ENCODE results near the gene BRCC3. TPM values are rescaled to one million over a fixed set of nuclear protein-coding genes. Genes with fewer than 3 reads are reported as not detected.
A peak's percentile ranks its signal among the peaks of the same experiment; 100 is the strongest.

Gene BRCC3
- total and polyA plus RNA-seq, 2 of the 13 experiments (the other 11 are each of a cell fraction or from before 2014, with no cell fraction given), result 19.8 to 24.3 TPM

GRCh38 chrX:155026420-155026726 is 44.9 kb upstream of the BRCC3 start:
- ChIA-PET CTCF (ENCODE audit: low intra/inter-chr PET ratio, low total read pairs) (no interaction called here), POLR2A (interaction anchor here (1.1 to 1.4 kb wide), 5 partner anchors 19 to 190 kb away, joined by 4 to 15 read pairs (median 7); partner anchors contain the start of gene VBP1)
- H3K9ac ChIP-seq (ENCODE audit: insufficient read depth, low read depth, low read length), result peak overlapping the region; percentile 89; the same call in 1 of the 2 replicates
- H3K4me2 ChIP-seq (ENCODE audit: low read depth, low read length), result peak overlapping the region; percentile 49
- no peaks in the 10 kb centered on the region for H3K36me3 ChIP-seq (replicated peaks in 1 of 2; ENCODE audit: control insufficient read depth in 1 of 2, insufficient read depth in 2 of 2, low read length in 2 of 2)
- H3K4me3 ChIP-seq (replicated peaks in 1 of 3; ENCODE audit: insufficient read depth in 1 of 3, low read depth in 2 of 3, low read length in 3 of 3), result peak overlapping the region; percentile 40 to 63 (median 47); a peak in 4 of 6 replicates
- no peaks in the 10 kb centered on the region for H3K9me3 ChIP-seq (ENCODE audit: low read length)
- 0% methylated on average over 4 of the region's 16 CpGs for WGBS (ENCODE audit: low lambda C conversion rate)
- H3K79me2 ChIP-seq (ENCODE audit: insufficient read depth, low read length), result peaks cover 27% of the 10 kb centered on the region
- H3K4me1 ChIP-seq (ENCODE audit: insufficient read depth, low read length), result peaks cover 33% of the 10 kb centered on the region; the same call in 1 of the 2 replicates
- intact Hi-C loops (cut with micrococcal nuclease; ENCODE audit: unreplicated experiment), result loop anchor here (1.0 to 5.0 kb wide), 2 partner anchors 38 to 46 kb away; partner anchors contain the start of genes BRCC3, CMC4 and MTCP1
- peak; percentile 80; the same call in 2 of the 3 replicates for ATAC-seq
- H4K20me1 ChIP-seq (ENCODE audit: insufficient read depth, low read length), result no peaks in the 10 kb centered on the region
- peak overlapping the region; percentile 97 for H3K27ac ChIP-seq (ENCODE audit: extremely low read length, insufficient read depth, low read length)
- no TSS peak for BruUV-seq (replicated peaks)
- DNase-seq (ENCODE audit: low spot score), result no peak
- no peaks in the 10 kb centered on the region; a peak in 1 of 5 replicates for H3K27me3 ChIP-seq (ENCODE audit: control insufficient read depth in 1 of 2, insufficient read depth in 2 of 2, low read length in 2 of 2)
- FAIRE-seq, result no peak
- no peak overlapping the region for H2AFZ ChIP-seq (ENCODE audit: low read length)
- in situ Hi-C loops (cut with HindIII; ENCODE audit: extremely low pct_ligation_motif_present, low pct_unique_long_range_greater_than_20kb), result no loop called here
- peak; percentile 15; the same call in 1 of the 2 replicates for TF ChIP-seq HMG20A (CRISPR knock-in tag; IDR thresholded peaks at IDR 0.05; ENCODE audit: borderline replicate concordance)
- TF ChIP-seq ZNF891 (CRISPR knock-in tag; IDR thresholded peaks at IDR 0.05), result no peak
- TF ChIP-seq FOXA3 (CRISPR knock-in tag; IDR thresholded peaks at IDR 0.05), result peak; percentile 69; the same call in 1 of the 2 replicates
- no peak for TF ChIP-seq ZNF660 (CRISPR knock-in tag; IDR thresholded peaks at IDR 0.05; ENCODE audit: borderline replicate concordance, low read depth)
- TF ChIP-seq ZNF24 (IDR thresholded peaks at IDR 0.05), result no peak
- no peak for TF ChIP-seq ZEB1 (IDR thresholded peaks at IDR 0.05; ENCODE audit: insufficient replicate concordance, low read depth)
- 0 out of 2 replicates have a peak, but pooled peaks have one; percentile 40 for TF ChIP-seq PATZ1 (CRISPR knock-in tag; IDR thresholded peaks at IDR 0.05)
- no peak for TF ChIP-seq CREB1 (IDR thresholded peaks at IDR 0.05)
- 0 out of 2 replicates have a peak, but pooled peaks have one; percentile 9 for TF ChIP-seq CREB1 (CRISPR knock-in tag; IDR thresholded peaks at IDR 0.05)
- no peak for TF ChIP-seq KAT2B (IDR thresholded peaks at IDR 0.05; ENCODE audit: borderline replicate concordance, low read depth, low read length)
- TF ChIP-seq NR2C2 (CRISPR knock-in tag; IDR thresholded peaks at IDR 0.05; ENCODE audit: borderline replicate concordance), result no peak
- TF ChIP-seq, protein P1, sequence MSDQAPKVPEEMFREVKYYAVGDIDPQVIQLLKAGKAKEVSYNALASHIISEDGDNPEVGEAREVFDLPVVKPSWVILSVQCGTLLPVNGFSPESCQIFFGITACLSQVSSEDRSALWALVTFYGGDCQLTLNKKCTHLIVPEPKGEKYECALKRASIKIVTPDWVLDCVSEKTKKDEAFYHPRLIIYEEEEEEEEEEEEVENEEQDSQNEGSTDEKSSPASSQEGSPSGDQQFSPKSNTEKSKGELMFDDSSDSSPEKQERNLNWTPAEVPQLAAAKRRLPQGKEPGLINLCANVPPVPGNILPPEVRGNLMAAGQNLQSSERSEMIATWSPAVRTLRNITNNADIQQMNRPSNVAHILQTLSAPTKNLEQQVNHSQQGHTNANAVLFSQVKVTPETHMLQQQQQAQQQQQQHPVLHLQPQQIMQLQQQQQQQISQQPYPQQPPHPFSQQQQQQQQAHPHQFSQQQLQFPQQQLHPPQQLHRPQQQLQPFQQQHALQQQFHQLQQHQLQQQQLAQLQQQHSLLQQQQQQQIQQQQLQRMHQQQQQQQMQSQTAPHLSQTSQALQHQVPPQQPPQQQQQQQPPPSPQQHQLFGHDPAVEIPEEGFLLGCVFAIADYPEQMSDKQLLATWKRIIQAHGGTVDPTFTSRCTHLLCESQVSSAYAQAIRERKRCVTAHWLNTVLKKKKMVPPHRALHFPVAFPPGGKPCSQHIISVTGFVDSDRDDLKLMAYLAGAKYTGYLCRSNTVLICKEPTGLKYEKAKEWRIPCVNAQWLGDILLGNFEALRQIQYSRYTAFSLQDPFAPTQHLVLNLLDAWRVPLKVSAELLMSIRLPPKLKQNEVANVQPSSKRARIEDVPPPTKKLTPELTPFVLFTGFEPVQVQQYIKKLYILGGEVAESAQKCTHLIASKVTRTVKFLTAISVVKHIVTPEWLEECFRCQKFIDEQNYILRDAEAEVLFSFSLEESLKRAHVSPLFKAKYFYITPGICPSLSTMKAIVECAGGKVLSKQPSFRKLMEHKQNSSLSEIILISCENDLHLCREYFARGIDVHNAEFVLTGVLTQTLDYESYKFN (CRISPR knock-in tag; conservative IDR thresholded peaks at IDR 0.05), result 0 out of 2 replicates have a peak, but pooled peaks have one; percentile 11
- no peak for TF ChIP-seq ZFP41 (CRISPR knock-in tag; IDR thresholded peaks at IDR 0.05; ENCODE audit: borderline replicate concordance)
- no peak for TF ChIP-seq ZNF431 (CRISPR knock-in tag; IDR thresholded peaks at IDR 0.05; ENCODE audit: borderline replicate concordance, low read depth)
- TF ChIP-seq, protein P2, sequence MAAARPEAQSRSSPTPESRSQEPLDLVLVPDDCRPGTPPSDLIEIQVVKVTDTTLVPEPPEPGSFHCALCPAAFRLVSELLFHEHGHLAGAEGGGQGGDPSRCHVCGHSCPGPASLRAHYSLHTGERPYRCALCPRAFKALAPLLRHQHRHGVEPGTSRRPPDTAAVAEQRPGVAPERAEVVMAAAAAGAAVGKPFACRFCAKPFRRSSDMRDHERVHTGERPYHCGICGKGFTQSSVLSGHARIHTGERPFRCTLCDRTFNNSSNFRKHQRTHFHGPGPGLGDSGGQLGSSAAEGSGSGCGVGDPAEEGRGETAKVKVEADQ (CRISPR knock-in tag; IDR thresholded peaks at IDR 0.05; ENCODE audit: borderline replicate concordance), result no peak
- no peak for TF ChIP-seq MAX (IDR thresholded peaks at IDR 0.05)
- no peak for TF ChIP-seq ZNF850 (CRISPR knock-in tag; conservative IDR thresholded peaks at IDR 0.05)
- no peak for TF ChIP-seq ZNF44 (CRISPR knock-in tag; IDR thresholded peaks at IDR 0.05)
- no peak for TF ChIP-seq RARA (CRISPR knock-in tag; IDR thresholded peaks at IDR 0.05)

All from HepG2 (cell line).